Kidney (tissue), 14 donors: ENCODE results near the gene GRID1. TPM values are rescaled to one million over a fixed set of nuclear protein-coding genes. Genes with fewer than 3 reads are reported as not detected.
A peak's percentile ranks its signal among the peaks of the same experiment; 100 is the strongest.

Experiments used
- DNase-seq, 5 donors: peaks; one replicate each; pipeline ENCODE4 v3.0.0-alpha.2; 2013 to 2020
- FAIRE-seq: peaks from 2 replicates; lab custom pipeline; 2012; peaks lifted over from hg19 to GRCh38; lab: Jason Lieb, UNC
- H3K27ac ChIP-seq, 2 donors: one replicate each; pipeline ENCODE4 v1.7.0; 2013; ENCODE audit warnings: low read depth in 2 of 2, low read length in 2 of 2, inconsistent platforms in 1 of 2
- H3K27me3 ChIP-seq: one replicate; pipeline ENCODE4 v1.7.1; 2013; ENCODE audit warnings: low read length, inconsistent platforms; ENCODE audit not compliant: control insufficient read depth, insufficient read depth
- H3K36me3 ChIP-seq, 3 donors: one replicate each; pipeline versions ENCODE4 v1.7.0 to v1.7.1; 2013; ENCODE audit warnings: low read length in 3 of 3, control low read depth in 1 of 3, inconsistent platforms in 1 of 3; ENCODE audit not compliant: insufficient read depth in 3 of 3, control insufficient read depth in 2 of 3
- H3K4me1 ChIP-seq, 3 donors: one replicate each; pipeline versions ENCODE4 v1.7.0 to v1.7.1; 2013; ENCODE audit warnings: low read length in 3 of 3, inconsistent platforms in 1 of 3, low read depth in 1 of 3; ENCODE audit not compliant: control insufficient read depth in 2 of 3, insufficient read depth in 2 of 3
- H3K4me3 ChIP-seq, 3 donors: one replicate each; pipeline versions ENCODE4 v1.7.0 to v1.8.1; 2013; ENCODE audit warnings: low read length in 3 of 3, control low read depth in 1 of 3, inconsistent platforms in 1 of 3
- H3K9ac ChIP-seq, 3 donors: one replicate each; pipeline versions ENCODE4 v1.7.0 to v1.7.1; 2013; ENCODE audit warnings: low read length in 3 of 3, control low read depth in 1 of 3, inconsistent platforms in 1 of 3
- H3K9me3 ChIP-seq, 3 donors: one replicate each; pipeline versions ENCODE4 v1.7.0 to v1.7.1; 2013; ENCODE audit warnings: low read length in 3 of 3, control low read depth in 1 of 3, inconsistent platforms in 1 of 3; ENCODE audit not compliant: control insufficient read depth in 2 of 3, insufficient read depth in 1 of 3
- CTCF ChIP-seq: IDR thresholded peaks from 3 replicates; pipeline ENCODE4 v1.5.1; 2012; ENCODE audit warnings: mild to moderate bottlenecking, moderate library complexity, borderline replicate concordance; ENCODE audit not compliant: insufficient read depth; ENCODE audit errors: extremely low read depth
- intact Hi-C: fragments of 100-400 bp; cut with DNase I; formaldehyde crosslinking; loops from one replicate; pipeline ENCODE4 v1.11.1; 2022
- polyA plus RNA-seq: library from polyadenylated mRNA; stranded (reverse); fragments of 350-450 nt; fragmentation: Illumina TruSeq; extraction: RNeasy Lipid Tissue Mini Kit (QIAGEN cat#74804); gene quantifications from one replicate; pipeline ENCODE4 v1.2.3, GENCODE V29; 2014; ENCODE audit warnings: low read depth, low replicate concordance; ENCODE audit not compliant: insufficient read depth
- total RNA-seq: library from RNA; stranded (reverse); fragmentation: NEBNext Ultra II Directional; extraction: Animal tissue kit (Norgen Biotek cat#: 25700); gene quantifications from one replicate; pipeline ENCODE4 v1.2.1, GENCODE V29; 2021
- donor health status: control.
- donor health status: control.
- donor health status: control.
- donor health status: control.
- donor health status: control.
- donor health status: DM: yes; HTN: yes; CAD: no.
- donor health status: Normal renal cell carcinoma (clear cell type).

The GRID1 gene
- total and polyA plus RNA-seq, 2 donors from 2014 or later, result 0.37 to 1.4 TPM

GRCh38 chr10:86365346-86366032 is 1.1 kb downstream of the GRID1 start:
- DNase-seq (peak in 4 of 5 donors; percentile 13 to 64 (median 46)), FAIRE-seq (no peak)
- Histone ChIP-seq H3K27me3 (peaks cover 33% of the 10 kb centered on the region), H3K36me3 (no peaks in the 10 kb centered on the region), H3K9ac (no peak overlapping the region), H3K4me1 (peaks cover 0 to 14% (median 0%) of the 10 kb centered on the region in 3 donors), H3K9me3 (no peaks in the 10 kb centered on the region), H3K27ac (no peak overlapping the region), H3K4me3 (peak overlapping the region in 1 of 3 donors; percentile 21)
- TF ChIP-seq CTCF, result no peak
- intact Hi-C loops, result no loop called here

- H3K27me3 ChIP-seq, result peaks cover 32% of the 10 kb centered on the region
- DNase-seq (peak; percentile 55 to 79 (median 65)), FAIRE-seq (no peak)
- no peak overlapping the region for H3K4me3 ChIP-seq
- no peaks in the 10 kb centered on the region for H3K36me3 ChIP-seq
- no peak for TF ChIP-seq CTCF
- no peaks in the 10 kb centered on the region for H3K9me3 ChIP-seq
- no peak overlapping the region for H3K9ac ChIP-seq
- H3K4me1 ChIP-seq, result peaks cover 0 to 14% (median 0%) of the 10 kb centered on the region in 3 donors
- intact Hi-C loops, result no loop called here
- no peak overlapping the region for H3K27ac ChIP-seq
Measured at GRCh38 chr10:86364491-86365345, 1.9 kb downstream of the GRID1 start.

GRCh38 chr10:86363833-86364490 is 2.6 kb downstream of the GRID1 start:
- Histone ChIP-seq H3K27ac (no peak overlapping the region), H3K9ac (no peak overlapping the region), H3K9me3 (no peaks in the 10 kb centered on the region), H3K4me3 (no peak overlapping the region), H3K27me3 (peaks cover 30% of the 10 kb centered on the region), H3K36me3 (no peaks in the 10 kb centered on the region), H3K4me1 (peaks cover 0 to 14% (median 0%) of the 10 kb centered on the region in 3 donors)
- FAIRE-seq, result no peak
- DNase-seq, result peak in 2 of 5 donors; percentile 59 to 62
- no peak for TF ChIP-seq CTCF
- intact Hi-C loops, result no loop called here
